WTC11 (cell line): ENCODE data around the gene IKBKE. TPM values are rescaled to one million over a fixed set of nuclear protein-coding genes. Genes with fewer than 3 reads are reported as not detected.

ENCODE experiments used
- CREB1 ChIP-seq: sonication (generic); formaldehyde crosslinking; IDR thresholded peaks from 2 replicates; pipeline ENCODE4 v1.8.0; 2023; ENCODE audit warnings: mild to moderate bottlenecking, missing genetic modification reagents
- ELF4 ChIP-seq: sonication (generic); formaldehyde crosslinking; IDR thresholded peaks from 2 replicates; pipeline ENCODE4 v1.8.1; 2022; ENCODE audit warnings: low read depth, mild to moderate bottlenecking, moderate library complexity, missing genetic modification reagents
- FOXJ3 ChIP-seq: sonication (generic); formaldehyde crosslinking; IDR thresholded peaks from 2 replicates; pipeline ENCODE4 v1.9.0; 2021; ENCODE audit warnings: missing genetic modification reagents, mild to moderate bottlenecking, borderline replicate concordance
- GABPB1 ChIP-seq: sonication (generic); formaldehyde crosslinking; IDR thresholded peaks from 2 replicates; pipeline ENCODE4 v1.8.1; 2023; ENCODE audit warnings: mild to moderate bottlenecking, missing genetic modification reagents
- KAT7 ChIP-seq: sonication (generic); formaldehyde crosslinking; IDR thresholded peaks from 2 replicates; pipeline ENCODE4 v1.8.1; 2023; ENCODE audit warnings: missing genetic modification reagents, mild to moderate bottlenecking, borderline replicate concordance
- MYBL2 ChIP-seq: sonication (generic); formaldehyde crosslinking; IDR thresholded peaks from 2 replicates; pipeline ENCODE4 v1.8.1; 2023; ENCODE audit warnings: mild to moderate bottlenecking, moderate library complexity, missing genetic modification reagents
- NR2C2 ChIP-seq: sonication (generic); formaldehyde crosslinking; IDR thresholded peaks from 2 replicates; pipeline ENCODE4 v1.8.0; 2022; ENCODE audit warnings: mild to moderate bottlenecking, missing genetic modification reagents
- PRRX2 ChIP-seq: fragments of 250-450 bp; sonication (Bioruptor Pico); IDR thresholded peaks from 2 replicates; pipeline ENCODE4 v1.8.0; 2021; ENCODE audit warnings: mild to moderate bottlenecking
- RELA ChIP-seq: sonication (generic); formaldehyde crosslinking; IDR thresholded peaks from 2 replicates; pipeline ENCODE4 v1.8.1; 2022; ENCODE audit warnings: missing genetic modification reagents, mild to moderate bottlenecking, borderline replicate concordance
- SMAD4 ChIP-seq: sonication (generic); formaldehyde crosslinking; IDR thresholded peaks from 2 replicates; pipeline ENCODE4 v1.8.0; 2022; ENCODE audit warnings: mild to moderate bottlenecking, missing genetic modification reagents
- ZNF138 ChIP-seq: sonication (generic); formaldehyde crosslinking; conservative IDR thresholded peaks from 2 replicates; pipeline ENCODE4 v1.8.1; 2022; ENCODE audit warnings: mild to moderate bottlenecking, moderate library complexity, missing genetic modification reagents
- ZNF219 ChIP-seq: sonication (generic); formaldehyde crosslinking; IDR thresholded peaks from 2 replicates; pipeline ENCODE4 v1.8.0; 2023; ENCODE audit warnings: missing genetic modification reagents, mild to moderate bottlenecking, borderline replicate concordance
- ZNF317 ChIP-seq: sonication (generic); formaldehyde crosslinking; IDR thresholded peaks from 2 replicates; pipeline ENCODE4 v1.8.1; 2023; ENCODE audit warnings: low read depth, mild to moderate bottlenecking, moderate library complexity, missing genetic modification reagents, borderline replicate concordance
- ZNF416 ChIP-seq: fragments of 250-450 bp; sonication (Bioruptor Pico); IDR thresholded peaks from 2 replicates; pipeline ENCODE4 v1.9.0; 2021; ENCODE audit warnings: mild to moderate bottlenecking, inconsistent platforms
- ZNF423 ChIP-seq: fragments of 250-450 bp; sonication (Bioruptor Pico); IDR thresholded peaks from 2 replicates; pipeline ENCODE4 v2.1.2; 2022; ENCODE audit warnings: mild to moderate bottlenecking, moderate library complexity
- ZNF671 ChIP-seq: fragments of 250-450 bp; sonication (Bioruptor Pico); IDR thresholded peaks from 2 replicates; pipeline ENCODE4 v1.8.0; 2021; ENCODE audit warnings: mild to moderate bottlenecking
- total RNA-seq: library from RNA; stranded (reverse); gene quantifications from 3 replicates; pipeline ENCODE4 v1.2.3, GENCODE V29; 2021
- TF ChIP-seq, protein P1 (sequence below): sonication (generic); formaldehyde crosslinking; IDR thresholded peaks from 2 replicates; pipeline ENCODE4 v1.8.1; 2023; ENCODE audit warnings: mild to moderate bottlenecking, moderate library complexity, missing genetic modification reagents
- TF ChIP-seq, protein P2 (sequence below): sonication (generic); formaldehyde crosslinking; IDR thresholded peaks from 2 replicates; pipeline ENCODE4 v1.8.1; 2022; ENCODE audit warnings: mild to moderate bottlenecking, moderate library complexity, missing genetic modification reagents
- TF ChIP-seq, protein P3 (sequence below): sonication (generic); formaldehyde crosslinking; IDR thresholded peaks from 2 replicates; pipeline ENCODE4 v1.8.0; 2023; ENCODE audit warnings: mild to moderate bottlenecking, missing genetic modification reagents
- TF ChIP-seq, protein P4 (sequence below): fragments of 250-450 bp; sonication (Bioruptor Pico); IDR thresholded peaks from 2 replicates; pipeline ENCODE4 v1.9.0; 2021; ENCODE audit warnings: mild to moderate bottlenecking
- TF ChIP-seq, protein P5 (sequence below): sonication (generic); formaldehyde crosslinking; IDR thresholded peaks from 2 replicates; pipeline ENCODE4 v1.8.1; 2022; ENCODE audit warnings: low read depth, mild to moderate bottlenecking, moderate library complexity, missing genetic modification reagents, borderline replicate concordance
- TF ChIP-seq, protein P6 (sequence below): sonication (generic); formaldehyde crosslinking; IDR thresholded peaks from 2 replicates; pipeline ENCODE4 v1.8.0; 2023; ENCODE audit warnings: missing genetic modification reagents
- TF ChIP-seq, protein P7 (sequence below): sonication (generic); formaldehyde crosslinking; IDR thresholded peaks from 2 replicates; pipeline ENCODE4 v1.8.0; 2023; ENCODE audit warnings: missing genetic modification reagents, mild to moderate bottlenecking, borderline replicate concordance

Gene IKBKE
- total RNA-seq, 1 experiment from 2014 or later = 8.1 TPM

DNA sequence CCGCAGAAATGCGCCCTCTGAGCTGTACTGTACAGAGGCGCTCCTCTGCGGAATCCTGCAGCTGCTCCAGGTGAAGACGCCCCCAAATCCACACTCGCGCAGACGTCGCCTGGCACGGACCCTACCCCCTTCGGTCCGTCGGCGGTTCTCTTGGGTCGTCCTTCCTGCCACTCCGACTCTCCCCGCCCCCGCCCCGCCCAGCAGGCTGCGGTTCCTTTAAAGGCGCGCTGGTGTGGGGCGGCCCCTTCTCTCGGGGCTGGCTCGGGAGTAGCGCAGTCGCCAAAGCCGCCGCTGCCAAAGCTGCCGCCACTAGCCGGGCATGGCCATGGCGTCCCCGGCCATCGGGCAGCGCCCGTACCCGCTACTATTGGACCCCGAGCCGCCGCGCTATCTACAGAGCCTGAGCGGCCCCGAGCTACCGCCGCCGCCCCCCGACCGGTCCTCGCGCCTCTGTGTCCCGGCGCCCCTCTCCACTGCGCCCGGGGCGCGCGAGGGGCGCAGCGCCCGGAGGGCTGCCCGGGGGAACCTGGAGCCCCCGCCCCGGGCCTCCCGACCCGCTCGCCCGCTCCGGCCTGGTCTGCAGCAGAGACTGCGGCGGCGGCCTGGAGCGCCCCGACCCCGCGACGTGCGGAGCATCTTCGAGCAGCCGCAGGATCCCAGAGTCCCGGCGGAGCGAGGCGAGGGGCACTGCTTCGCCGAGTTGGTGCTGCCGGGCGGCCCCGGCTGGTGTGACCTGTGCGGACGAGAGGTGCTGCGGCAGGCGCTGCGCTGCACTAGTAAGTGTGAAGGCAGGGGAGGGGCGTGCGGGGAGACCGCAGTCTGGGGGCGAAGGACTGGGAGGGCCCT lies 37.2 kb downstream of the IKBKE start, which contains the start of gene RASSF5 (continued):
- TF ChIP-seq GABPB1 (CRISPR knock-in tag) (no peak), ELF4 (CRISPR knock-in tag) (no peak), ZNF671 (CRISPR knock-in tag) (no peak), FOXJ3 (CRISPR knock-in tag) (no peak), CREB1 (no peak), MYBL2 (no peak), ZNF317 (CRISPR knock-in tag) (no peak), ZNF138 (CRISPR knock-in tag) (no peak), RELA (0 out of 2 replicates have a peak, but pooled peaks have one; percentile 25), ZNF219 (no peak; the same call in 1 of the 2 replicates), ZNF423 (CRISPR knock-in tag) (no peak), KAT7 (CRISPR knock-in tag) (no peak), PRRX2 (CRISPR knock-in tag) (no peak), SMAD4 (CRISPR knock-in tag) (no peak), NR2C2 (CRISPR knock-in tag) (no peak), ZNF416 (peak; percentile 67; the same call in 1 of the 2 replicates)
- TF ChIP-seq, protein P1, sequence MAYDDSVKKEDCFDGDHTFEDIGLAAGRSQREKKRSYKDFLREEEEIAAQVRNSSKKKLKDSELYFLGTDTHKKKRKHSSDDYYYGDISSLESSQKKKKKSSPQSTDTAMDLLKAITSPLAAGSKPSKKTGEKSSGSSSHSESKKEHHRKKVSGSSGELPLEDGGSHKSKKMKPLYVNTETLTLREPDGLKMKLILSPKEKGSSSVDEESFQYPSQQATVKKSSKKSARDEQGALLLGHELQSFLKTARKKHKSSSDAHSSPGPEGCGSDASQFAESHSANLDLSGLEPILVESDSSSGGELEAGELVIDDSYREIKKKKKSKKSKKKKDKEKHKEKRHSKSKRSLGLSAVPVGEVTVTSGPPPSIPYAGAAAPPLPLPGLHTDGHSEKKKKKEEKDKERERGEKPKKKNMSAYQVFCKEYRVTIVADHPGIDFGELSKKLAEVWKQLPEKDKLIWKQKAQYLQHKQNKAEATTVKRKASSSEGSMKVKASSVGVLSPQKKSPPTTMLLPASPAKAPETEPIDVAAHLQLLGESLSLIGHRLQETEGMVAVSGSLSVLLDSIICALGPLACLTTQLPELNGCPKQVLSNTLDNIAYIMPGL (CRISPR knock-in tag) = 0 out of 2 replicates have a peak, but pooled peaks have one; percentile 44
- TF ChIP-seq, protein P2, sequence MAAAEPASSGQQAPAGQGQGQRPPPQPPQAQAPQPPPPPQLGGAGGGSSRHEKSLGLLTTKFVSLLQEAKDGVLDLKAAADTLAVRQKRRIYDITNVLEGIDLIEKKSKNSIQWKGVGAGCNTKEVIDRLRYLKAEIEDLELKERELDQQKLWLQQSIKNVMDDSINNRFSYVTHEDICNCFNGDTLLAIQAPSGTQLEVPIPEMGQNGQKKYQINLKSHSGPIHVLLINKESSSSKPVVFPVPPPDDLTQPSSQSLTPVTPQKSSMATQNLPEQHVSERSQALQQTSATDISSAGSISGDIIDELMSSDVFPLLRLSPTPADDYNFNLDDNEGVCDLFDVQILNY (CRISPR knock-in tag) = no peak
- TF ChIP-seq, protein P3, sequence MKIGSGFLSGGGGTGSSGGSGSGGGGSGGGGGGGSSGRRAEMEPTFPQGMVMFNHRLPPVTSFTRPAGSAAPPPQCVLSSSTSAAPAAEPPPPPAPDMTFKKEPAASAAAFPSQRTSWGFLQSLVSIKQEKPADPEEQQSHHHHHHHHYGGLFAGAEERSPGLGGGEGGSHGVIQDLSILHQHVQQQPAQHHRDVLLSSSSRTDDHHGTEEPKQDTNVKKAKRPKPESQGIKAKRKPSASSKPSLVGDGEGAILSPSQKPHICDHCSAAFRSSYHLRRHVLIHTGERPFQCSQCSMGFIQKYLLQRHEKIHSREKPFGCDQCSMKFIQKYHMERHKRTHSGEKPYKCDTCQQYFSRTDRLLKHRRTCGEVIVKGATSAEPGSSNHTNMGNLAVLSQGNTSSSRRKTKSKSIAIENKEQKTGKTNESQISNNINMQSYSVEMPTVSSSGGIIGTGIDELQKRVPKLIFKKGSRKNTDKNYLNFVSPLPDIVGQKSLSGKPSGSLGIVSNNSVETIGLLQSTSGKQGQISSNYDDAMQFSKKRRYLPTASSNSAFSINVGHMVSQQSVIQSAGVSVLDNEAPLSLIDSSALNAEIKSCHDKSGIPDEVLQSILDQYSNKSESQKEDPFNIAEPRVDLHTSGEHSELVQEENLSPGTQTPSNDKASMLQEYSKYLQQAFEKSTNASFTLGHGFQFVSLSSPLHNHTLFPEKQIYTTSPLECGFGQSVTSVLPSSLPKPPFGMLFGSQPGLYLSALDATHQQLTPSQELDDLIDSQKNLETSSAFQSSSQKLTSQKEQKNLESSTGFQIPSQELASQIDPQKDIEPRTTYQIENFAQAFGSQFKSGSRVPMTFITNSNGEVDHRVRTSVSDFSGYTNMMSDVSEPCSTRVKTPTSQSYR (CRISPR knock-in tag) = no peak
- TF ChIP-seq, protein P4, sequence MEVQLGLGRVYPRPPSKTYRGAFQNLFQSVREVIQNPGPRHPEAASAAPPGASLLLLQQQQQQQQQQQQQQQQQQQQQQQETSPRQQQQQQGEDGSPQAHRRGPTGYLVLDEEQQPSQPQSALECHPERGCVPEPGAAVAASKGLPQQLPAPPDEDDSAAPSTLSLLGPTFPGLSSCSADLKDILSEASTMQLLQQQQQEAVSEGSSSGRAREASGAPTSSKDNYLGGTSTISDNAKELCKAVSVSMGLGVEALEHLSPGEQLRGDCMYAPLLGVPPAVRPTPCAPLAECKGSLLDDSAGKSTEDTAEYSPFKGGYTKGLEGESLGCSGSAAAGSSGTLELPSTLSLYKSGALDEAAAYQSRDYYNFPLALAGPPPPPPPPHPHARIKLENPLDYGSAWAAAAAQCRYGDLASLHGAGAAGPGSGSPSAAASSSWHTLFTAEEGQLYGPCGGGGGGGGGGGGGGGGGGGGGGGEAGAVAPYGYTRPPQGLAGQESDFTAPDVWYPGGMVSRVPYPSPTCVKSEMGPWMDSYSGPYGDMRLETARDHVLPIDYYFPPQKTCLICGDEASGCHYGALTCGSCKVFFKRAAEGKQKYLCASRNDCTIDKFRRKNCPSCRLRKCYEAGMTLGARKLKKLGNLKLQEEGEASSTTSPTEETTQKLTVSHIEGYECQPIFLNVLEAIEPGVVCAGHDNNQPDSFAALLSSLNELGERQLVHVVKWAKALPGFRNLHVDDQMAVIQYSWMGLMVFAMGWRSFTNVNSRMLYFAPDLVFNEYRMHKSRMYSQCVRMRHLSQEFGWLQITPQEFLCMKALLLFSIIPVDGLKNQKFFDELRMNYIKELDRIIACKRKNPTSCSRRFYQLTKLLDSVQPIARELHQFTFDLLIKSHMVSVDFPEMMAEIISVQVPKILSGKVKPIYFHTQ (CRISPR knock-in tag) = no peak
- TF ChIP-seq, protein P5, sequence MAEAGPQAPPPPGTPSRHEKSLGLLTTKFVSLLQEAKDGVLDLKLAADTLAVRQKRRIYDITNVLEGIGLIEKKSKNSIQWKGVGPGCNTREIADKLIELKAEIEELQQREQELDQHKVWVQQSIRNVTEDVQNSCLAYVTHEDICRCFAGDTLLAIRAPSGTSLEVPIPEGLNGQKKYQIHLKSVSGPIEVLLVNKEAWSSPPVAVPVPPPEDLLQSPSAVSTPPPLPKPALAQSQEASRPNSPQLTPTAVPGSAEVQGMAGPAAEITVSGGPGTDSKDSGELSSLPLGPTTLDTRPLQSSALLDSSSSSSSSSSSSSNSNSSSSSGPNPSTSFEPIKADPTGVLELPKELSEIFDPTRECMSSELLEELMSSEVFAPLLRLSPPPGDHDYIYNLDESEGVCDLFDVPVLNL = no peak
- TF ChIP-seq, protein P6, sequence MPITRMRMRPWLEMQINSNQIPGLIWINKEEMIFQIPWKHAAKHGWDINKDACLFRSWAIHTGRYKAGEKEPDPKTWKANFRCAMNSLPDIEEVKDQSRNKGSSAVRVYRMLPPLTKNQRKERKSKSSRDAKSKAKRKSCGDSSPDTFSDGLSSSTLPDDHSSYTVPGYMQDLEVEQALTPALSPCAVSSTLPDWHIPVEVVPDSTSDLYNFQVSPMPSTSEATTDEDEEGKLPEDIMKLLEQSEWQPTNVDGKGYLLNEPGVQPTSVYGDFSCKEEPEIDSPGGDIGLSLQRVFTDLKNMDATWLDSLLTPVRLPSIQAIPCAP (CRISPR knock-in tag) = no peak
- TF ChIP-seq, protein P7, sequence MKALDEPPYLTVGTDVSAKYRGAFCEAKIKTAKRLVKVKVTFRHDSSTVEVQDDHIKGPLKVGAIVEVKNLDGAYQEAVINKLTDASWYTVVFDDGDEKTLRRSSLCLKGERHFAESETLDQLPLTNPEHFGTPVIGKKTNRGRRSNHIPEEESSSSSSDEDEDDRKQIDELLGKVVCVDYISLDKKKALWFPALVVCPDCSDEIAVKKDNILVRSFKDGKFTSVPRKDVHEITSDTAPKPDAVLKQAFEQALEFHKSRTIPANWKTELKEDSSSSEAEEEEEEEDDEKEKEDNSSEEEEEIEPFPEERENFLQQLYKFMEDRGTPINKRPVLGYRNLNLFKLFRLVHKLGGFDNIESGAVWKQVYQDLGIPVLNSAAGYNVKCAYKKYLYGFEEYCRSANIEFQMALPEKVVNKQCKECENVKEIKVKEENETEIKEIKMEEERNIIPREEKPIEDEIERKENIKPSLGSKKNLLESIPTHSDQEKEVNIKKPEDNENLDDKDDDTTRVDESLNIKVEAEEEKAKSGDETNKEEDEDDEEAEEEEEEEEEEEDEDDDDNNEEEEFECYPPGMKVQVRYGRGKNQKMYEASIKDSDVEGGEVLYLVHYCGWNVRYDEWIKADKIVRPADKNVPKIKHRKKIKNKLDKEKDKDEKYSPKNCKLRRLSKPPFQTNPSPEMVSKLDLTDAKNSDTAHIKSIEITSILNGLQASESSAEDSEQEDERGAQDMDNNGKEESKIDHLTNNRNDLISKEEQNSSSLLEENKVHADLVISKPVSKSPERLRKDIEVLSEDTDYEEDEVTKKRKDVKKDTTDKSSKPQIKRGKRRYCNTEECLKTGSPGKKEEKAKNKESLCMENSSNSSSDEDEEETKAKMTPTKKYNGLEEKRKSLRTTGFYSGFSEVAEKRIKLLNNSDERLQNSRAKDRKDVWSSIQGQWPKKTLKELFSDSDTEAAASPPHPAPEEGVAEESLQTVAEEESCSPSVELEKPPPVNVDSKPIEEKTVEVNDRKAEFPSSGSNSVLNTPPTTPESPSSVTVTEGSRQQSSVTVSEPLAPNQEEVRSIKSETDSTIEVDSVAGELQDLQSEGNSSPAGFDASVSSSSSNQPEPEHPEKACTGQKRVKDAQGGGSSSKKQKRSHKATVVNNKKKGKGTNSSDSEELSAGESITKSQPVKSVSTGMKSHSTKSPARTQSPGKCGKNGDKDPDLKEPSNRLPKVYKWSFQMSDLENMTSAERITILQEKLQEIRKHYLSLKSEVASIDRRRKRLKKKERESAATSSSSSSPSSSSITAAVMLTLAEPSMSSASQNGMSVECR (CRISPR knock-in tag) = 0 out of 2 replicates have a peak, but pooled peaks have one; percentile 75
